HG02943 (cell line): ENCODE measurements around the gene DNMBP.
"Not testable (repeated sequence)": the region's sequence is repeated elsewhere in the genome, so short reads cannot be mapped to it uniquely, and the experiment has no call there.

Source experiments
- ATAC-seq: cut with Tn5 transposase; IDR thresholded peaks from one replicate; pipeline ENCODE4 v1.9.1; 2021; ENCODE audit warnings: mild to moderate bottlenecking, low read depth, moderate library complexity; ENCODE audit not compliant: unreplicated experiment

DNMBP gene

GRCh38 chr10:99873846-99874245 is 135.9 kb downstream of the DNMBP start:
- ATAC-seq: no peak

GRCh38 chr10:99872367-99873162 is 137.2 kb downstream of the DNMBP start:
- no peak for ATAC-seq

- no peak for ATAC-seq
These were observed 139.5 kb downstream of the DNMBP start for GRCh38 chr10:99870123-99870730.

GRCh38 chr10:99869581-99870122 is 140.1 kb downstream of the DNMBP start:
- ATAC-seq: no peak

- ATAC-seq: not testable (repeated sequence)
These were observed 142.5 kb downstream of the DNMBP start for GRCh38 chr10:99867250-99867649.

- ATAC-seq: not testable (repeated sequence)
These were observed 146.1 kb downstream of the DNMBP start for GRCh38 chr10:99863535-99864240.

- no peak for ATAC-seq
These were observed 149.3 kb downstream of the DNMBP start for GRCh38 chr10:99860466-99860865.

- ATAC-seq: no peak
These were observed 150.2 kb downstream of the DNMBP start for GRCh38 chr10:99859585-99859984.

GRCh38 chr10:99858849-99859248 is 150.9 kb downstream of the DNMBP start:
- ATAC-seq: no peak

- no peak for ATAC-seq
These were observed 154.2 kb downstream of the DNMBP start for GRCh38 chr10:99855479-99856071.

- no peak for ATAC-seq
These were observed 154.9 kb downstream of the DNMBP start for GRCh38 chr10:99854860-99855259.

GRCh38 chr10:99853655-99854054 is 156.1 kb downstream of the DNMBP start:
- ATAC-seq: no peak

- no peak for ATAC-seq
These were observed 157.1 kb downstream of the DNMBP start for GRCh38 chr10:99852481-99853213.

GRCh38 chr10:99851825-99852224 is 157.9 kb downstream of the DNMBP start:
- no peak for ATAC-seq

- no peak for ATAC-seq
These were observed 158.9 kb downstream of the DNMBP start for GRCh38 chr10:99850767-99851340.

- ATAC-seq: no peak
These were observed 159.6 kb downstream of the DNMBP start for GRCh38 chr10:99850021-99850766.

GRCh38 chr10:99849536-99849935 is 160.2 kb downstream of the DNMBP start:
- ATAC-seq: no peak

- no peak for ATAC-seq
These were observed 160.7 kb downstream of the DNMBP start for GRCh38 chr10:99849057-99849456.

- ATAC-seq: no peak
These were observed 163.8 kb downstream of the DNMBP start for GRCh38 chr10:99845837-99846382.
